Measurements from ENCODE around the gene PRAMEF14. TPM values are rescaled to one million over a fixed set of nuclear protein-coding genes. Genes with fewer than 3 reads are reported as not detected.
"Not testable (repeated sequence)": the region's sequence is repeated elsewhere in the genome, so short reads cannot be mapped to it uniquely, and the experiment has no call there.

Gene PRAMEF14, protein sequence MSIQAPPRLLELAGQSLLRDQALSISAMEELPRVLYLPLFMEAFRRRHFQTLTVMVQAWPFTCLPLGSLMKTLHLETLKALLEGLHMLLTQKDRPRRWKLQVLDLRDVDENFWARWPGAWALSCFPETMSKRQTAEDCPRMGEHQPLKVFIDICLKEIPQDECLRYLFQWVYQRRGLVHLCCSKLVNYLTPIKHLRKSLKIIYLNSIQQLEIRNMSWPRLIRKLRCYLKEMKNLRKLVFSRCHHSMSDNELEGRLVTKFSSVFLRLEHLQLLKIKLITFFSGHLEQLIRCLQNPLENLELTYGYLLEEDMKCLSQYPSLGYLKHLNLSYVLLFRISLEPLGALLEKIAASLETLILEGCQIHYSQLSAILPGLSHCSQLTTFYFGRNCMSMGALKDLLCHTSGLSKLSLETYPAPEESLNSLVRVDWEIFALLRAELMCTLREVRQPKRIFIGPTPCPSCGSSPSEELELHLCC
- total RNA-seq (ENCODE audit: low replicate concordance) = not detected in 2 replicates
- long read RNA-seq = 0 reads

DNA sequence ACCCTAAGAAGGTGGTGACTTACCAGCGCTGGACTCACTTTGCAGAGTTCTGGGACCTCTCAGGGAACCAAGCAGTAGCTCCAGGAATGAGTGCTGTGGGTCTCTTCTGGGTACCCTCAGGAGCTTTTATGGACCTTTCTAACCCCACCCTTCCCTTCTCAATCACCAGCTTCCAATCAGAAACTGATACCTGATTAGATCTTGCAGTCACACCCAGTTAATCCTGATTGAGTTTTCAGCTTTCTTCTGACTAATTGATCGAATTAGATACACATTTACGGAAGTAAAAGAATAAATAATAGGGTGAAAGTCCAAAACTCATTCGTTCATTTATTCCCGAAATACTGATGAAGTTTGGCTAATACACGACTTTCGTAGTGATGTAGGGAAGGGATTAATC, at the start of gene PRAMEF14:
Gene PRAMEF14, minus strand, starts transcription at position 101 of the 400 bp plus-strand sequence. CDS start 1,820 bp downstream, outside the sequence.
- not testable (repeated sequence) for H3K9me3 Mint-ChIP-seq; DNase-seq (ENCODE audit: extremely low spot score, unreplicated experiment); H3K27ac Mint-ChIP-seq; H3K4me1 Mint-ChIP-seq (ENCODE audit: unreplicated experiment); H3K27me3 Mint-ChIP-seq; H3K4me3 Mint-ChIP-seq; H3K36me3 Mint-ChIP-seq

- not testable (repeated sequence) for H3K9me3 Mint-ChIP-seq
Observed at GRCh38 chr1:13395311-13395710, 48.4 kb upstream of the PRAMEF14 start.

DNA sequence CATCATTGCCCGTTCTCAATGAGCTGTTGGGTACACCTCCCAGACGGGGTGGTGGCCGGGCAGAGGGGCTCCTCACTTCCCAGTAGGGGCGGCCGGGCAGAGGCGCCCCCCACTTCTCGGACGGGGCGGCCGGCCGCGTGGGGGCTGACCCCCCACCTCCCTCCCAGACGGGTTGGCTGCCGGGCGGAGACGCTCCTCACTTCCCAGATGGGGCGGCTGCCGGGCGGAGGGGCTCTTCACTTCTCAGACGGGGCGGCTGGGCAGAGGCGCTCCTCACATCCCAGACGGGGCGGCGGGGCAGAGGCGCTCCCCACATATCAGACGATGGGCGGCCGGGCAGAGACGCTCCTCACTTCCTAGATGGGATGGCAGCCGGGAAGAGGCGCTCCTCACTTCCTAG, 47.8 kb upstream of the PRAMEF14 start:
- H3K27me3 Mint-ChIP-seq; H3K27ac Mint-ChIP-seq; H3K36me3 Mint-ChIP-seq; H3K9me3 Mint-ChIP-seq; H3K4me3 Mint-ChIP-seq; DNase-seq (ENCODE audit: extremely low spot score, unreplicated experiment); H3K4me1 Mint-ChIP-seq (ENCODE audit: unreplicated experiment): not testable (repeated sequence)

More at GRCh38 chr1:13395311-13395710, 48.4 kb upstream of the PRAMEF14 start:
- H3K4me1 Mint-ChIP-seq (ENCODE audit: unreplicated experiment); DNase-seq (ENCODE audit: extremely low spot score, unreplicated experiment); H3K4me3 Mint-ChIP-seq; H3K27me3 Mint-ChIP-seq; H3K27ac Mint-ChIP-seq; H3K36me3 Mint-ChIP-seq: not testable (repeated sequence)

DNA sequence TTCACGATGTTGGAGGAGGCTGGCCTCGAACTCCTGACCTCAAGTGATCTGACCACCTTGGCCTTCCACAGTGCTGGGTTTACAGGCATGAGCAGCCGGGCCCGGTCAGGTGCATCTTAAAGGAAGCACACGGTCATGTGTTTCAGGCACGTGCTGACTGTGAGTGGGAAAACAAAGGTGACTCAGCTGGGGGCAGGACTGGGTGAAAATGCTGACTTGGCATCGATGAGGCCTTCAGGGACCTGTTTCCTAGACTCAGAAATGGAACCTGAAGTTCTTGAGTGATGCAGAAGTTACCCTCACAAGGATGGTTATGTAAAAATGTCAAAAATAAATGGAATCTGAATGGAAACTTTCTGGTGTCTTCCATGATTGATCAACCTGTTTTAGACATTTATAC, 46.1 kb upstream of the PRAMEF14 start:
- H3K36me3 Mint-ChIP-seq; H3K27me3 Mint-ChIP-seq; H3K9me3 Mint-ChIP-seq; H3K4me3 Mint-ChIP-seq; DNase-seq (ENCODE audit: extremely low spot score, unreplicated experiment); H3K4me1 Mint-ChIP-seq (ENCODE audit: unreplicated experiment); H3K27ac Mint-ChIP-seq: not testable (repeated sequence)

DNA sequence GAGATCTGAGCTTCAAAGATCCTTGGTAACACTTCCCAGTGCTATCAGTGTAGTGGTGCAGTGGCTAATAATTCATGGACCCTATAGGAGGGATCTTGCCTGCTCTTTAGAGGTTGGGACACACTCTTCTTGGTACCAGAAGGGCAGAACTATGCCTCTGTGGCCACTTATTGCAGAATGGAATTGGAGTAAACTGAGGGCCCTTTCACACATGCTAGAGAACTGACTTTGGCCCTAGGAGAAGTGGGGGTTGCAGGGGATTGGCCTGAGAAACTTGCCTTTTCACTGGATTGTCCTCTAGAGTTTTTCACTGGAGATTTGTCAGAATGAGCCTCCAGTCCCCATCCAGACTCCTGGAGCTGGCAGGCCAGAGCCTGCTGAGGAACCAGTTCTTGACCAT, 42.4 kb upstream of the PRAMEF14 start, which contains the start of gene PRAMEF17:
Gene PRAMEF17, plus strand, starts transcription at position 301 of the 400 bp plus-strand sequence. Its CDS starts 26 bp downstream, at position 327.
- DNase-seq (ENCODE audit: extremely low spot score, unreplicated experiment); H3K27ac Mint-ChIP-seq; H3K27me3 Mint-ChIP-seq; H3K4me3 Mint-ChIP-seq; H3K36me3 Mint-ChIP-seq; H3K9me3 Mint-ChIP-seq; H3K4me1 Mint-ChIP-seq (ENCODE audit: unreplicated experiment): not testable (repeated sequence)

- DNase-seq (ENCODE audit: extremely low spot score, unreplicated experiment); H3K27ac Mint-ChIP-seq; H3K4me3 Mint-ChIP-seq; H3K4me1 Mint-ChIP-seq (ENCODE audit: unreplicated experiment); H3K27me3 Mint-ChIP-seq; H3K36me3 Mint-ChIP-seq; H3K9me3 Mint-ChIP-seq: not testable (repeated sequence)
Observed at GRCh38 chr1:13380380-13380779, 33.4 kb upstream of the PRAMEF14 start.

- not testable (repeated sequence) for H3K36me3 Mint-ChIP-seq; H3K9me3 Mint-ChIP-seq; H3K4me1 Mint-ChIP-seq (ENCODE audit: unreplicated experiment); DNase-seq (ENCODE audit: extremely low spot score, unreplicated experiment); H3K27ac Mint-ChIP-seq; H3K27me3 Mint-ChIP-seq; H3K4me3 Mint-ChIP-seq
Observed at GRCh38 chr1:13378983-13379382, 32.0 kb upstream of the PRAMEF14 start.

GRCh38 chr1:13368544-13368943, 21.6 kb upstream of the PRAMEF14 start:
- H3K27me3 Mint-ChIP-seq; H3K4me3 Mint-ChIP-seq; H3K9me3 Mint-ChIP-seq; H3K27ac Mint-ChIP-seq; H3K36me3 Mint-ChIP-seq; DNase-seq (ENCODE audit: extremely low spot score, unreplicated experiment); H3K4me1 Mint-ChIP-seq (ENCODE audit: unreplicated experiment): not testable (repeated sequence)

GRCh38 chr1:13366536-13366935, 19.6 kb upstream of the PRAMEF14 start:
- not testable (repeated sequence) for H3K4me1 Mint-ChIP-seq (ENCODE audit: unreplicated experiment); H3K36me3 Mint-ChIP-seq; H3K27ac Mint-ChIP-seq; DNase-seq (ENCODE audit: extremely low spot score, unreplicated experiment); H3K27me3 Mint-ChIP-seq; H3K4me3 Mint-ChIP-seq; H3K9me3 Mint-ChIP-seq

DNA sequence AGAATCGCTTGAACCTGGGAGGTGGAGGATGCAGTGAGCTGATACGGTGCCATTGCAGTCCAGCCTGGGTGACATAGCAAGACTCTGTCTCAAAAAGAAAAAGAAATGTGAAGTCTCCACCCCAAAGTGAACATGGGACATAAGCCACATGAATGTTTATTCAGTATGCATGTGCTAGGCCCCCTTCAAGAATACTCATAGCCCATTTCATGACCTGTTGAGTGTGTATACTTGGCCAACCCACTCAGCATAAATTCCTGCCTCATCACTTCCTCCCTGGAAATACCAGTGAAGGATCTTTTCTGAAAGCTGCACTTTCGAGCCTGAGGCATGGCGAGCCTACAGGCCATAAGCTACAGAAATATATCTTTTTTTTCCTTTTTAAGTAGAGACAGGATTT, 18.0 kb upstream of the PRAMEF14 start:
- not testable (repeated sequence) for H3K9me3 Mint-ChIP-seq; H3K36me3 Mint-ChIP-seq; H3K27me3 Mint-ChIP-seq; H3K4me1 Mint-ChIP-seq (ENCODE audit: unreplicated experiment); H3K4me3 Mint-ChIP-seq; DNase-seq (ENCODE audit: extremely low spot score, unreplicated experiment); H3K27ac Mint-ChIP-seq

DNA sequence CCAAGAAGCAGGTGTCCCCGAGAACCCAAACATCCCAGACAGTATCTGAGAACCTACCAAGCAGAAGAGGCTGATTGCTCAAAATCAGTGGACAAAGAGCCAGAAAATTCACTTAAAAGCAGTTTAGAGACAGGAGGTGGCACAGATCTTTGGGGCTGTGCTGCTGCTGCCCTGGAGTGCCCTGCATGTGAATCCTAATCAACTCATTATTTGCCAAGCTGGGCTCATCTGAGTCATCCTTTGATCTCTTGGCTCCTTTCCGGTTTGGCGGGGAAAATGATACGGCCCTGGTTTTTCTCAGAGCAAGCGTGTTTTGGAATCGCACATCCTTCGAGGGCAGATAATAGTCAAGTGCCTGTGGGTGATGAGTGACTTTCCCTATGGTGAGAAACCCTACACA, 15.4 kb upstream of the PRAMEF14 start:
- not testable (repeated sequence) for H3K27ac Mint-ChIP-seq; H3K9me3 Mint-ChIP-seq; H3K27me3 Mint-ChIP-seq; H3K4me1 Mint-ChIP-seq (ENCODE audit: unreplicated experiment); H3K36me3 Mint-ChIP-seq; DNase-seq (ENCODE audit: extremely low spot score, unreplicated experiment); H3K4me3 Mint-ChIP-seq
